ENCODE results near the gene FJX1.
"Not testable (repeated sequence)": the region's sequence is repeated elsewhere in the genome, so short reads cannot be mapped to it uniquely, and the experiment has no call there.

FJX1 gene

DNA sequence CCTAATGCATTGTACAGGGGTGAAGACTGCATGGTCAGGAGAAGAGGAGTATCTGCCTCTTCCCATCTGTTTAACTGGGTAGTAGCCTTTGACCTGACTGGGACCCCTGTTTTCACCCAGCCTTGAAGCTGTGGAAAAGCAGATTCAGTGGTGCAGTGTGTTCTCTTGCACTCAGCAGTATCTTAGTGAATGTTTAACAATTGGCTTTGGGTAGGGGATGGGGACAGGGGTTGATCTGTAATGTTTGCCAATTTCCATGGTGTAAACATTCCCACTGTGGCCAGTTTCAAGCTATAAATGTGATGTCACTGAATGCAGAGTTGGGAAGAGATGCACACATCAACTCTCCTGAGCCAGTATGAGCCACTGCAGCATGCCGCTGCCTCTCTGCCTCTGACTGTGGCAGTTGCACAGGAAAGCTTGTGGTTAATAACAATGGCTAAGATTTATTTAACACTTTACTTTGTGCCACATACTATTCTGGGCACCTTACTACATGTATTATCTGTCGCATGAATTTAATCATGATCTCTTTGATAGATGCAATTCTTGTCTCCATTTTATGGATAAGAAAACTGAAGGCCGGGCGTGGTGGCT lies 15.7 kb downstream of the FJX1 start:
- DNase-seq (ENCODE audit: low spot score), result peak; percentile 25

- DNase-seq (ENCODE audit: low spot score), result no peak
Observed at GRCh38 chr11:35635933-35636332, 17.7 kb downstream of the FJX1 start.

DNA sequence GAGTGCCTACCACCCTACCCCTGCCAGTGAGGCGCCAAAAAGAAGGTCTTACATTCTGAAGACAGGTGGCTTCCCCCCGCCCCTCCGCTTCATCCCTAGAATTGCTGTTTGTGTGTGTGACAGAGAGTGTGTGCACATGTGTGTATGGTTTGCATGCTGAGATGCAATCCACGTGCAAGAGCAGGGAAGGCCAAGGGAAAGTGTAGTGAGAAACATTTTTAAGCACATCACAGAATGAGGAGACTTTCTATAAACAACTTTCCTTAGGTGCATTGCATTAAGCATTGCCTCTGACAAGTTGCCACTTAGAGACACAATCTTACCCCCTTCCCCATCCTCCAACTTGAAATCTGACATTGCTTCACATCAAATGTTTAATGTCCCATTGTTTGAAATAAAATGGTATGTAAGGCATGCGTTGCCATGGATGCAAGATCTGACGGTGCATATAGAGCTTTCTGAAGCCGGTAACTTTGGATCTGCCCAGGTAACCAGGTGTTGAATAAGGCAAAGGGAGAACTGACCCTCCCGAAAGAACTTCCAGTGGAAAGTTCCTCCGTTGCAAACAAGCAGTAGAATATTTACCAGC lies 21.4 kb downstream of the FJX1 start:
- DNase-seq (ENCODE audit: low spot score), result no peak

GRCh38 chr11:35641171-35641897 lies 23.1 kb downstream of the FJX1 start:
- DNase-seq (ENCODE audit: low spot score), result no peak

- no peak for DNase-seq (ENCODE audit: low spot score)
Observed at GRCh38 chr11:35641964-35642363, 23.7 kb downstream of the FJX1 start.

GRCh38 chr11:35647421-35648093 lies 29.3 kb downstream of the FJX1 start:
- no peak for DNase-seq (ENCODE audit: low spot score)

DNA sequence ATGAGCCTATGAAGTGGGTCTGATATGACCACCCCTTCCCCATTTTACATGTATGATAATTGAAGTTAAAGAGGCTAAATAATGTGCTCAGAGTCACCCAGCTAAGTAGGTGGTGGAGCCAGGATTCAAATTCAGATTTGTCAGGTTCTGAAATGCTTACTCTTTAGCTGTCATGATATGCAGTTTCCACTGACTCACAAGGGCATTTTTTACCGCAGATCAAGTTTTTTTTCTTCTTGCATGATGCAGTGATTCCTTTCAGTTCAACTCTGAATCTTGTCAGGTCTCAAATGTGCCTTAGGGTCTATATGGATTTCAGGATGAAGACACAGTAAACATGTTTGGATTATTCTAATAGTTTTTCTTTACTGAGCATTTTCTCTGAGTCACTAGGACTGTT lies 31.7 kb downstream of the FJX1 start:
- DNase-seq (ENCODE audit: low spot score), result no peak

- no peak for DNase-seq (ENCODE audit: low spot score)
Observed at GRCh38 chr11:35650467-35650866, 32.2 kb downstream of the FJX1 start.

- DNase-seq (ENCODE audit: low spot score), result no peak
Observed at GRCh38 chr11:35651263-35651662, 33.0 kb downstream of the FJX1 start.

- DNase-seq (ENCODE audit: low spot score), result not testable (repeated sequence)
Observed at GRCh38 chr11:35652786-35653185, 34.5 kb downstream of the FJX1 start.

DNA sequence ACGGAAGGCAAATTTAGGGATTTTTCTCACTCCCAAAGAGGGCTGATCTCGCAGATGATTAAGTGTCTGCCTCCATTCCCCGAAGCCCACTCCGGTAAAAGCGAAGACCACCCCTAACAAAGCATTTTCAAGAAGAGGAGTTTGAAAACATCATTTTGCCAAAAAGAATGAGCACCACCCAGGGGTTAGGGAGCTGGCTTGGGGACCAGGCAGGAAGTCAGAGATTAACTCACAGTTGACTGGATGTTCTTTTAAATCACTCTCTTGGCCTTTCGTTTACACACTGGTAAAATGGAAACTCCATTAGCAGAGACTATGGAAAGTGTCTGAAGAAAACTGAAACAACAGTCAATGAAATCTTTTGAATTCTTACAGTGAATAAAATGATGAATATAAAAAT lies 36.5 kb downstream of the FJX1 start:
- no peak for DNase-seq (ENCODE audit: low spot score)

DNA sequence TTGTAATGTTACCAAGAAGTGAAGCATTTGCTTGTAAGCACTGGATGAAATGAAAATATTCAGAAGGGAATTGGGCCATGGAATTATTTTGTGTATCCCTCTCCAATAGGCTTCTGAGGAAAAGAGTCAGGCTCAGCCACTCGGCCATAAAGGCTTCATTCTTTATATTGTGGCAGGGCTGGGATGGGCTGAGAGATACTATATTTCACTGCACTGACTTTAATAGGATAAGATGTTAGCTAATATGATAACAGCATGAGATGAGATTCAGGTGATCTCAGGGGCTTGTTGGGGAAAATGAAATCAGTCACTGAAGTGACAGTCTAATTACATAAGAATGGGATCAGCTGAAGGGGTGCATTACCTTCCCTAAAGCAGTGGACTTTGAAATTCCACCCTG lies 37.0 kb downstream of the FJX1 start:
- no peak for DNase-seq (ENCODE audit: low spot score)

- no peak for DNase-seq (ENCODE audit: low spot score)
Observed at GRCh38 chr11:35655856-35656255, 37.6 kb downstream of the FJX1 start.

- DNase-seq (ENCODE audit: low spot score), result no peak
Observed at GRCh38 chr11:35658020-35658948, 40.0 kb downstream of the FJX1 start.

GRCh38 chr11:35661534-35661933 lies 43.3 kb downstream of the FJX1 start:
- no peak for DNase-seq (ENCODE audit: low spot score)

- peak; percentile 41 for DNase-seq (ENCODE audit: low spot score)
Observed at GRCh38 chr11:35662061-35662648, 43.9 kb downstream of the FJX1 start.

- DNase-seq (ENCODE audit: low spot score), result peak; percentile 59
Observed at GRCh38 chr11:35662649-35663407, 44.6 kb downstream of the FJX1 start, which contains the start of gene TRIM44. TRIM44 (plus strand) TSS chr11:35662775; CDS start chr11:35663112, 337 bp downstream.

DNA sequence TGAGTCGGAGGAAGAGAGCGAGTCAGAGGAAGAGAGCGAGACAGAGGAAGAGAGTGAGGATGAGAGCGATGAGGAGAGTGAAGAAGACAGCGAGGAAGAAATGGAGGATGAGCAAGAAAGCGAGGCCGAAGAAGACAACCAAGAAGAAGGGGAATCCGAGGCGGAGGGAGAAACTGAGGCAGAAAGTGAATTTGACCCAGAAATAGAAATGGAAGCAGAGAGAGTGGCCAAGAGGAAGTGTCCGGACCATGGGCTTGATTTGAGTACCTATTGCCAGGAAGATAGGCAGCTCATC lies 45.1 kb downstream of the FJX1 start:
- no peak for DNase-seq (ENCODE audit: low spot score)

GRCh38 chr11:35664977-35665441 lies 46.7 kb downstream of the FJX1 start:
- no peak for DNase-seq (ENCODE audit: low spot score)

DNA sequence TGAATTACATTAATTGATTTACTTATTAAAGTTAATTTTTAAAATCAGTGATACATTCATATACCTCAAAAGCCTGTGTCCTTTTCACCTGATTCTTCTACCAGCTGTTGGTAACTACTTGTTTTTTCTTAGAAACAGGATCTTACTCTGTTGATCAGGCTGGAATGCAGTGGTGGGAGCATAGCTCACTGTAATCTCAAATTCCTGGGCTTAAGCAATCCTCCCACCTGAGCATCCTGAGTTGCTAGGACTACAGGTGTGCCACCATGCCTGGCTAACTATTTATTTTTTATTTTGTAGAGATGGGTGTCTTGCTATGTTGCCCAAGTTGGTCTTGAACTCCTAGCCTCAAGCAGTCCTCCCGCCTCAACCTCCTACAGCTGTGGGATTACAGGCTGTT lies 49.0 kb downstream of the FJX1 start:
- no peak for DNase-seq (ENCODE audit: low spot score)

DNA sequence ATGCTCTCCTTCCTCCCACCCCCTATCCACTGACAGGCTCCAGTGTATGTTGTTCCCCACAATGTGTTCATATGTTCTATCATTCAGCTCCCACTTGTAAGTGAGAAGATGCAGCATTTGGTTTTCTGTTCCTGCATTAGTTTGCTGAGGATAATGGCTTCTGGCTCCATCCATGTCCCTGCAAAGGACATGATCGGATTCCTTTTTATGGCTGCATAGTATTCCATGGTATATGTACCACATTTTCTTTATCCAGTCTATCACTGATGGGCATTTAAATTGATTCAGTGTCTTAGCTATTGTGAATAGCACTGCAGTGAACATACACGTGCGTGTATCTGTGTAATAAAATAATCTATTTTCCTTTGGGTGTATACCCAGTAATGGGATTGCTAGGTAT lies 50.1 kb downstream of the FJX1 start:
- not testable (repeated sequence) for DNase-seq (ENCODE audit: low spot score)

Data from HuH-7 (cell line).